Measurements from ENCODE around the gene APELA. TPM values are rescaled to one million over a fixed set of nuclear protein-coding genes. Genes with fewer than 3 reads are reported as not detected.

Gene APELA
- total RNA-seq, 1 experiment from 2014 or later = 140 TPM

DNA sequence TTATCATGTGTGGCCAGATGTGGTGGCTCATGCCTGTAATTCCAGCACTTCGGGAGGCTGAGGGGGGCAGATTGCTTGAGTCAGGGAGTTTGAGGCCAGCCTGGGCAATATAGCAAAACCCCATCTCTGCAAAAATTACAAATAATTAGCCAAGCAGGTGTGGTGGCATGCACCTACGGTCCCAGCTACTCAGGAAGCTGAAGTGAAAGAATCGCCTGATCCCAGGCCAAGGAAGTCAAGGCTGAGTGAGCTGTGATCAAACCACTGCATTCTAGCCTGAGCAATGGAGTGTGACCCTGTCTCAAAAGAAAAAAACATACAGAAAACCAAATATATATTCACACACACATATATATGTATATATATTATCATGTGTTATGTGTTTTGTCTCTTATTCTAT is 15.0 kb downstream of the APELA start:
- no peak overlapping the region for H2BK120ac ChIP-seq (ENCODE audit: low read depth, low read length, poor library complexity, severe bottlenecking)
- no peaks in the 10 kb centered on the region for H3K27me3 Mint-ChIP-seq (ENCODE audit: low read depth)
- H3K9ac ChIP-seq (ENCODE audit: extremely low read depth, insufficient read length, low read length) = no peak overlapping the region
- H3K4me3 Mint-ChIP-seq = no peak overlapping the region
- no peak overlapping the region for H3T11ph ChIP-seq (ENCODE audit: low read length)
- no peak overlapping the region for H3K23ac ChIP-seq (ENCODE audit: insufficient read length, low read depth, low read length)
- no peak overlapping the region for H3K18ac ChIP-seq (ENCODE audit: insufficient read length, low read depth, low read length)
- H3K36me3 Mint-ChIP-seq (ENCODE audit: insufficient read depth in 1 of 3, low read depth in 3 of 3) = peaks cover 2 to 86% (median 68%) of the 10 kb centered on the region in 3 experiments; a peak in 6 of 7 replicates
- H3K4me1 ChIP-seq (ENCODE audit: insufficient read depth, low read length) = peaks cover 3% of the 10 kb centered on the region; the same call in 1 of the 2 replicates
- no peak overlapping the region for H4K8ac ChIP-seq (replicated peaks; ENCODE audit: insufficient read length, low read depth, low read length)
- H3K9me3 ChIP-seq (ENCODE audit: control insufficient read depth, low read depth, low read length) = no peaks in the 10 kb centered on the region
- no peak overlapping the region for H2BK20ac ChIP-seq (ENCODE audit: low read depth, low read length, poor library complexity, severe bottlenecking)
- H3K79me1 ChIP-seq (ENCODE audit: insufficient read depth, low read depth, low read length, poor library complexity, severe bottlenecking) = peaks cover 4% of the 10 kb centered on the region
- no peak for DNase-seq
- no peak overlapping the region for H2BK15ac ChIP-seq (ENCODE audit: low read depth, low read length)
- peak overlapping the region; percentile 1 to 74 (median 43); a peak in 2 of 7 replicates for H3K27ac Mint-ChIP-seq
- no peak overlapping the region for H3K4ac ChIP-seq (ENCODE audit: low read depth, low read length)
- no CpG with 5 or more reads among the region's 3 CpGs for WGBS (ENCODE audit: extremely low coverage, insufficient read length, low lambda C conversion rate)
- no peak overlapping the region for H3K14ac ChIP-seq (ENCODE audit: insufficient read depth, low read length)
- no peaks in the 10 kb centered on the region for H4K20me1 ChIP-seq (ENCODE audit: control insufficient read depth, insufficient read depth, insufficient read length)
- no peak overlapping the region for H2BK5ac ChIP-seq (ENCODE audit: insufficient read length, low read length)
- no peak overlapping the region for H4K91ac ChIP-seq (ENCODE audit: insufficient read length, low read depth, low read length)
- H2AFZ ChIP-seq (ENCODE audit: low read length) = no peak overlapping the region
- no peak overlapping the region for H3K56ac ChIP-seq (ENCODE audit: insufficient read length, low read depth, low read length)
- TF ChIP-seq, protein P1, sequence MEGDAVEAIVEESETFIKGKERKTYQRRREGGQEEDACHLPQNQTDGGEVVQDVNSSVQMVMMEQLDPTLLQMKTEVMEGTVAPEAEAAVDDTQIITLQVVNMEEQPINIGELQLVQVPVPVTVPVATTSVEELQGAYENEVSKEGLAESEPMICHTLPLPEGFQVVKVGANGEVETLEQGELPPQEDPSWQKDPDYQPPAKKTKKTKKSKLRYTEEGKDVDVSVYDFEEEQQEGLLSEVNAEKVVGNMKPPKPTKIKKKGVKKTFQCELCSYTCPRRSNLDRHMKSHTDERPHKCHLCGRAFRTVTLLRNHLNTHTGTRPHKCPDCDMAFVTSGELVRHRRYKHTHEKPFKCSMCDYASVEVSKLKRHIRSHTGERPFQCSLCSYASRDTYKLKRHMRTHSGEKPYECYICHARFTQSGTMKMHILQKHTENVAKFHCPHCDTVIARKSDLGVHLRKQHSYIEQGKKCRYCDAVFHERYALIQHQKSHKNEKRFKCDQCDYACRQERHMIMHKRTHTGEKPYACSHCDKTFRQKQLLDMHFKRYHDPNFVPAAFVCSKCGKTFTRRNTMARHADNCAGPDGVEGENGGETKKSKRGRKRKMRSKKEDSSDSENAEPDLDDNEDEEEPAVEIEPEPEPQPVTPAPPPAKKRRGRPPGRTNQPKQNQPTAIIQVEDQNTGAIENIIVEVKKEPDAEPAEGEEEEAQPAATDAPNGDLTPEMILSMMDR (conservative IDR thresholded peaks at IDR 0.05) = no peak
- H3K27ac ChIP-seq (ENCODE audit: insufficient read length, low read depth, low read length) = no peak overlapping the region
- H3K27me3 ChIP-seq (ENCODE audit: insufficient read depth, low read length) = no peaks in the 10 kb centered on the region
- no peaks in the 10 kb centered on the region for H3K23me2 ChIP-seq (ENCODE audit: insufficient read length, low read depth, low read length, poor library complexity, severe bottlenecking)
- H2BK12ac ChIP-seq (ENCODE audit: insufficient read length, low read depth, low read length) = no peak overlapping the region
- H3K4me2 ChIP-seq (ENCODE audit: insufficient read depth, insufficient read length, low read length) = no peak overlapping the region
- no peak overlapping the region for H2AK5ac ChIP-seq (ENCODE audit: insufficient read length, low read length)
- H4K5ac ChIP-seq (ENCODE audit: insufficient read length, low read depth, low read length) = no peak overlapping the region
- H3K79me2 ChIP-seq (ENCODE audit: insufficient read depth, low read length) = peaks cover 2% of the 10 kb centered on the region; the same call in 1 of the 2 replicates
- H3K9me3 Mint-ChIP-seq = no peaks in the 10 kb centered on the region
- peaks cover 29 to 44% of the 10 kb centered on the region in 2 experiments for H3K4me1 Mint-ChIP-seq

Measured in H9 (cell line).